Measurements from ENCODE around the gene NT5E.

DNA sequence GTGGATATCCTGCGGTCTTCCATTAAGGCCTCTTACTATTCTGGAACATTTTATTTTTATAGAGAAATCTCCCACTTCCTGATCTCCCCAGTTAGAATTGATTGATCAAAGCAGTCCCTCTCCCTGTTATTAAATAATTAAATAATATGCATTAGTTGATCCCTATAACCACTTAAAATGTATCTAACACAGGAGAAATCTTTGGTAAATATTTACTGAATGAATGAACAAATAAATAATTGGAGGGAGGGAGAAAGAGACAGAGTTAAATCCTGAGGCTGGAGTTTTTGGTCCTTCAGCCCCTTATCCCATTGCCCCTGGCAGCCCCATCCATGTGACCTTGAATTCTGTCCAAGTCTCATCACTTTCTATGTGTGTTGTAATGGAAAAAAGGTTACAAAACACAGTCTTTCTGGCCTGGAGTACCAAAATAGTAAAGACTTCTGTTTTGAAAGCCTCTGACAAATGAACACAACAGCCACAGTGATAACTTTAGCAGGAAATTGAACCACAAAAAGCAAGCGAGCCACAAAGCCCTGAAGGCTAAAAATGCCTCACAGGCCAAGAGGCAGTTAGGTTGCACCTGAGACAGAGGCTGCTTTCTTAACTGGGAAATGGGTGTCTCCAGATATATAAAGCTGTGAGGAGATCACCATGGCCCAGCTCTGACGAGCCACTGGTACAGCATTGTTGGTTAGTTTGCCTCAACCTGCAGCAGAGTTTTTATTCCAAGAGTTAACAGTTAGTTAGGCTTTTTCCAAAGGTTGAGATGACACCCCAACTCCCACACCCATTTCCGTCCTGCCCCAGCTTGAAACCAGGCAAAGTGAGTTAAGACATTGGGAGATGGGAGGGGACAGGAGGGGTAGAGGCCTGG, 11.3 kb downstream of the NT5E start:
- TF ChIP-seq CTCF (IDR thresholded peaks at IDR 0.05), result no peak
- no peak for TF ChIP-seq NR1H2 (CRISPR knock-in tag; IDR thresholded peaks at IDR 0.05)
- TF ChIP-seq FOXP1 (CRISPR knock-in tag; IDR thresholded peaks at IDR 0.05; ENCODE audit: borderline replicate concordance), result no peak
- TF ChIP-seq, protein P1, sequence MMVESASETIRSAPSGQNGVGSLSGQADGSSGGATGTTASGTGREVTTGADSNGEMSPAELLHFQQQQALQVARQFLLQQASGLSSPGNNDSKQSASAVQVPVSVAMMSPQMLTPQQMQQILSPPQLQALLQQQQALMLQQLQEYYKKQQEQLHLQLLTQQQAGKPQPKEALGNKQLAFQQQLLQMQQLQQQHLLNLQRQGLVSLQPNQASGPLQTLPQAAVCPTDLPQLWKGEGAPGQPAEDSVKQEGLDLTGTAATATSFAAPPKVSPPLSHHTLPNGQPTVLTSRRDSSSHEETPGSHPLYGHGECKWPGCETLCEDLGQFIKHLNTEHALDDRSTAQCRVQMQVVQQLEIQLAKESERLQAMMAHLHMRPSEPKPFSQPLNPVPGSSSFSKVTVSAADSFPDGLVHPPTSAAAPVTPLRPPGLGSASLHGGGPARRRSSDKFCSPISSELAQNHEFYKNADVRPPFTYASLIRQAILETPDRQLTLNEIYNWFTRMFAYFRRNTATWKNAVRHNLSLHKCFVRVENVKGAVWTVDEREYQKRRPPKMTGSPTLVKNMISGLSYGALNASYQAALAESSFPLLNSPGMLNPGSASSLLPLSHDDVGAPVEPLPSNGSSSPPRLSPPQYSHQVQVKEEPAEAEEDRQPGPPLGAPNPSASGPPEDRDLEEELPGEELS (CRISPR knock-in tag; IDR thresholded peaks at IDR 0.05), result no peak
- TF ChIP-seq TP53 (CRISPR knock-in tag; IDR thresholded peaks at IDR 0.05), result no peak
- TF ChIP-seq NR3C1 (CRISPR knock-in tag; conservative IDR thresholded peaks at IDR 0.05; ENCODE audit: low read depth), result no peak

All from WTC11 (cell line).